ENCODE results near the gene MTMR12. TPM values are rescaled to one million over a fixed set of nuclear protein-coding genes. Genes with fewer than 3 reads are reported as not detected.

MTMR12 gene
- total and polyA plus RNA-seq, 2 donors (not counting 3 experiments of a cell fraction or from before 2014, with no cell fraction given) = 18.2 to 38.6 TPM

- BruUV-seq (replicated peaks) = no TSS peak
- CTCF ChIA-PET = interaction anchor here (0.8 to 1.3 kb wide), 2 partner anchors 12 to 38 kb away, joined by 3 to 5 read pairs; no protein-coding TSS in a partner anchor
- intact Hi-C loops (cut with micrococcal nuclease) = no loop called here
These were observed 40.0 kb downstream of the MTMR12 start for GRCh38 chr5:32272746-32273145.

More at GRCh38 chr5:32272746-32273145, 40.0 kb downstream of the MTMR12 start:
- dilution Hi-C loops (cut with MboI; ENCODE audit: extremely low pct_ligation_motif_present, low sequenced_read_pairs) = no loop called here
- Histone ChIP-seq H3K79me2 (ENCODE audit: control insufficient read depth, insufficient read depth, low read length) (peaks cover 4% of the 10 kb centered on the region), H3K9me1 (replicated peaks; ENCODE audit: control insufficient read depth, extremely low read depth, insufficient read depth, low read length) (no peaks in the 10 kb centered on the region), H3K4me2 (ENCODE audit: insufficient read depth, low read length) (no peak overlapping the region), H3K4me1 (ENCODE audit: control insufficient read depth, extremely low read depth, insufficient read depth, low read length) (peaks cover 38% of the 10 kb centered on the region), H3K9ac (replicated peaks; ENCODE audit: extremely low read depth, insufficient read depth, low read length) (no peak overlapping the region), H3K27ac (ENCODE audit: insufficient read depth, low read depth, low read length) (no peak overlapping the region), H2AFZ (ENCODE audit: low read depth, low read length) (no peak overlapping the region), H3K27me3 (ENCODE audit: control insufficient read depth in 2 of 2, insufficient read depth in 2 of 2, low read length in 2 of 2) (no peaks in the 10 kb centered on the region), H3K36me3 (ENCODE audit: control insufficient read depth in 2 of 2, extremely low read depth in 1 of 2, insufficient read depth in 2 of 2, low read length in 2 of 2) (peaks cover 4 to 11% of the 10 kb centered on the region in 2 experiments), H3K4me3 (replicated peaks in 1 of 3; ENCODE audit: insufficient read depth in 1 of 3, low read depth in 1 of 3, low read length in 3 of 3) (no peak overlapping the region), H3K9me3 (replicated peaks; ENCODE audit: control insufficient read depth, insufficient read depth, low read length) (no peaks in the 10 kb centered on the region), H4K20me1 (replicated peaks; ENCODE audit: control insufficient read depth, extremely low read depth, insufficient read depth, low read length) (no peaks in the 10 kb centered on the region)
- FAIRE-seq (no peak), DNase-seq (ENCODE audit: low read depth, low spot score) (no peak)
- POLR2A ChIA-PET = no interaction called here
- no peak for TF ChIP-seq CTCF (IDR thresholded peaks at IDR 0.05; ENCODE audit: extremely low read depth in 1 of 2, insufficient read depth in 1 of 2, low read depth in 1 of 2, low read length in 2 of 2)
- no peak for TF ChIP-seq FOS (IDR thresholded peaks at IDR 0.05; ENCODE audit: borderline replicate concordance, insufficient read depth, low read length)
- no peak for TF ChIP-seq EZH2 (IDR thresholded peaks at IDR 0.05; ENCODE audit: borderline replicate concordance, low read depth, low read length, severe bottlenecking)
- no peak for TF ChIP-seq POLR2AphosphoS5 (IDR thresholded peaks at IDR 0.05; ENCODE audit: insufficient read depth, low read depth, low read length)
- TF ChIP-seq GATA2 (IDR thresholded peaks at IDR 0.05; ENCODE audit: insufficient read depth, insufficient read length, low read depth, low read length) = no peak
- TF ChIP-seq POLR2A (IDR thresholded peaks at IDR 0.05; ENCODE audit: low read depth, low read length) = no peak
- TF ChIP-seq JUN (IDR thresholded peaks at IDR 0.05; ENCODE audit: borderline replicate concordance, insufficient read depth, insufficient read length, low read depth) = no peak
- TF ChIP-seq MAX (IDR thresholded peaks at IDR 0.05; ENCODE audit: insufficient read depth, insufficient read length) = no peak
- TF ChIP-seq MYC (IDR thresholded peaks at IDR 0.05; ENCODE audit: low read depth, low read length) = no peak
